Measurements from ENCODE around the gene CRYGN. TPM values are rescaled to one million over a fixed set of nuclear protein-coding genes. Genes with fewer than 3 reads are reported as not detected.
A peak's percentile ranks its signal among the peaks of the same experiment; 100 is the strongest.

Gene CRYGN
- total RNA-seq, 1 donor from 2014 or later: not detected

GRCh38 chr7:151413241-151413640 is 26.7 kb downstream of the CRYGN start:
- ATAC-seq (no peak), DNase-seq (ENCODE audit: missing footprints) (no peak)
- intact Hi-C loops (cut with DNase I): no loop called here

GRCh38 chr7:151412318-151412717 is 27.6 kb downstream of the CRYGN start:
- ATAC-seq (no peak), DNase-seq (ENCODE audit: missing footprints) (no peak)
- intact Hi-C loops (cut with DNase I): no loop called here

DNA sequence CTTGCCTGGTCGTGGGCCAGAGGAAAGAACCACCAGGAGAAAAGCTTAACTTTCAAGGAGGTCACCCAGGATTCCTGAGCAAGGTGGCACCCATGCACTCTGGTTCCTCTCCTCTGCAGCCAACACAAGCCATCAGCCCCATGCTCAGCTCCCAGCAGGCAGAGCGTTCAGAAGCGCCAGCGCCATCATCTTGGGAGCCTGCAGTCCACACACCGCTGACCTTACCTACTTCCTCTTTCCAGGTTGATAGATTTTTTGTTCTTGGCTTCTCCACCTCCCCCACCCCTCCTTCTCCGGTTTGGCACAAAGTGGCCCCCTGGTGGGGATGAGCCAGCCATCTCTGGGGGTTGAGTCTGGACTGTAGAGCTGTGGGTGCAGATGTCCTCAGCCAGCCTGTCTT is 28.4 kb downstream of the CRYGN start:
- intact Hi-C loops (cut with DNase I): no loop called here

GRCh38 chr7:151410405-151411390 is 29.2 kb downstream of the CRYGN start:
- DNase-seq (ENCODE audit: missing footprints) (no peak), ATAC-seq (peak; percentile 29)
- intact Hi-C loops (cut with DNase I): no loop called here

More for the DNA sequence above, 28.4 kb downstream of the CRYGN start:
- ATAC-seq (no peak), DNase-seq (ENCODE audit: missing footprints) (no peak)

DNA sequence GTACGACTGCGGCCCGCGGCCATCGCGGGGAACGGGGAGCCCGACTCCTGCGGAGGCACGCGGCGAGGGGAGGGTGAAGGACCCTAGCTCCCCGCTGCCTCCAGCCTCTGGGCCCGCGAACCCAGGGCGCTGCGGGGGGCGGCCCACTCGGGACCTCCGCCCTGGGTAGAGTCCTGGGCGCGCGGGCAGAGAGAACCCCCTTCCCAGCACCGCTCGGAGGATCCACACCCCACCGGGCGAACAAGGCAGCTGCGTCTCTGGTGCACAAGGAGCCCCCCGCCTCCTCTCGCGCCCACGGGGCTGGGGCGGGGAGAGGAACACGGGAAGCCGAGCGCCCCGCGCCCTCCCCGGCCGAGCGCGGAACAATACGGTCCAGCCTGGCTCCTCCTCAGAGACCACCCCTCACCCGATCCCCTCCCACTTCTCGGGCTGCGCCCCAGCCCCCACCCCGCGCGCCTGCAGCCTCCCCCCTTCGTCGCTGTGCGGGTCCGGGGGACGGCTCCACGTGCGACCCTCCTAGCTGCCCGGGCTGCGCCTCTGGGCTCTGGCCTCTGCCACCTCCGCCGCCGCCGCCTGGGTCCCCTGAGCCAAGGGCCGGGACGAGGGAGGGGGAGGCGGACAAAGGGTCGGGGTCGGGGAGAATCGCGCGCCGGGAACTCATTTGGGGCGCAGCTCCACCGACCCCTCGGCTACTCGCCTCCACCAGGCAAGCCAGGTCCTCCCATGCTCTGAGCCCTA is 30.1 kb downstream of the CRYGN start, which contains the start of gene WDR86:
Gene WDR86, minus strand, starts transcription at position 372 of the 738 bp plus-strand sequence. CDS start 449 bp downstream, outside the sequence.
- intact Hi-C loops (cut with DNase I): no loop called here
- ATAC-seq (no peak), DNase-seq (ENCODE audit: missing footprints) (no peak)

DNA sequence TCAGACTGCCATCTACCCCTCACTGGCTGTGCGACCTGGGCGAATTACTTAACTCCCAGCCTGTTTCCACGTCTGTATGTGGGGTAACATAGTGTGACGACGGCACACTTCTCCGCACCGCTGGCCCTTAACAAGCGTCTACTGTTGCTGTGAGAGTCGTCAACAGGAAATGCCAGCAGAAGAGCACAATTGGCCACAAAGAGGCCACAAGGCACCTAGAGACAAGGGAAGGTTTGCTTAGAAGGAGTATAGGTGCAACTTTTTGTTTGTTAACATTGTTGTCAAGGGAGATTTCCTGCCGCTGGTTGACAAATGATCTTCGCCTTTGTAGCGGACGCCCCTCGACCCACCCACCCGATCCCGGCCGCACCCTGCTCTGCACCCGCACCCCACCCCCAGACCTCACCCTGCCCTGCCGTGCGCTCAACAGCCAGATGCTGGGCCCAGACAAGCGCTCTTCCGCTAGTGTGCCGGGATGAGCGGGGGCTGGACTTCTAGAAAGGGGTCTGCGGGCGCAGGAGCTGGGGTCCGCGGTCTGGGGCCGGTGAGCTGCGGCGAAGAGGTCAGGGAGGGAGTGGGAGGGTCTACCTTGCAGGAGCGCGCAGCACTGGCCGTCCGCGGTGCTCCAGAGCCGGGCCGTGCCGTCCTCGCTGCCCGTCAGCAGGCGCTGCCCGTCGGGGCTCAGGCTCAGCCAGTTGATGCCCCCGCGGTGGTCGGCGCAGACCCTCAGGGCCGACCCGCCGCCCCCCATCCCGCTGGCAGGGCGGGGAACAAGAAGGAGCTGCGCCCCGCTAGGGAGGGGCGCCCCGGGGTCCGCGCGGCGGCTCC is 30.9 kb downstream of the CRYGN start:
- ATAC-seq (no peak), DNase-seq (ENCODE audit: missing footprints) (no peak)
- intact Hi-C loops (cut with DNase I): no loop called here

- DNase-seq (ENCODE audit: missing footprints): no peak
These were observed 31.5 kb downstream of the CRYGN start for GRCh38 chr7:151408498-151408838.

GRCh38 chr7:151406886-151407583 is 32.9 kb downstream of the CRYGN start:
- intact Hi-C loops (cut with DNase I): no loop called here
- ATAC-seq: no peak
- no peak for DNase-seq (ENCODE audit: missing footprints)

More at GRCh38 chr7:151408498-151408838, 31.5 kb downstream of the CRYGN start:
- ATAC-seq: no peak
- intact Hi-C loops (cut with DNase I): no loop called here

GRCh38 chr7:151406051-151406875 is 33.7 kb downstream of the CRYGN start:
- no peak for DNase-seq (ENCODE audit: missing footprints)
- intact Hi-C loops (cut with DNase I): no loop called here
- no peak for ATAC-seq

- no peak for ATAC-seq
- no peak for DNase-seq (ENCODE audit: missing footprints)
- intact Hi-C loops (cut with DNase I): no loop called here
These were observed 34.4 kb downstream of the CRYGN start for GRCh38 chr7:151405588-151405987.

- ATAC-seq (no peak), DNase-seq (ENCODE audit: missing footprints) (no peak)
- intact Hi-C loops (cut with DNase I): no loop called here
These were observed 34.9 kb downstream of the CRYGN start for GRCh38 chr7:151405056-151405455.

DNA sequence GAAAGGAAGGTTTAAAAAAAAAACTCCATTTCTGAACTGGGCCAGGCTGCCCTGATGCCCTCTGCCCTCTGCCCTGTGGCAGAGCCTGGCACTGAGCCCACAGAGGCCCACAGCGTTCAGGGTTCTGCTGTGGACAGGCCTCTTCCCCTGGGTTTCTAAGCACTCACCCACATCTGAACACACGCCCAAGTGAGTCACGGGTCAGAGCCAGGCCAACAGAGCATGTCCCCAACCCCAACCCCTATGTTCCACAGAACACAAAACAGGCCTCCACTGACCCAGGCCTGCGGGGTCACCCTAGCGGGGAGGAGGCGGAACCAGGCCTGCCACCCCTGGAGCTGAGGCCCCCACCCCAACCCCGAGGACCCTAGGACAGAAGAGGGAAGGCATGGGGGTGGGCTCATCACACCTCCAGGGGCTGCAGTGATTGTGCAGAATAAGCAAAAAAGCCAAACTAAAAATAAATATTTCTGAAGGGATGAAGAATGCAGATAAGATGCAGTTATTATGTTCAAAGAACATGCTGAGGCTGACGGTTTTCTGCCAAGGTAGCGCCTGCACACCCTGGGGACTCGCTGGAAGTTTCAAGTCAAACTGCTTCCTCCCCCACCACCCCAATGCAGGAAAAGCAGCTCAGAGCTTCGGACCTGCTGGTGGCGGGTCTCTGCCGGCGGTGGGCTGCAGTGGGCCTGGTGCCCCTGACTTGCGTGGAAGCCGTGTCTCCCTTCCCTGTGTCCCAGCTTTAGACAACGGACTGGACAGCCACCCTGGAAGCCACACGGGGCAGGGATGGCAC is 35.5 kb downstream of the CRYGN start:
- intact Hi-C loops (cut with DNase I): no loop called here
- peak; percentile 29 for ATAC-seq

GRCh38 chr7:151403764-151404163 is 36.2 kb downstream of the CRYGN start:
- DNase-seq (ENCODE audit: missing footprints) (no peak), ATAC-seq (no peak)
- intact Hi-C loops (cut with DNase I): no loop called here

More for the DNA sequence above, 35.5 kb downstream of the CRYGN start:
- no peak for DNase-seq (ENCODE audit: missing footprints)

- DNase-seq (ENCODE audit: missing footprints) (no peak), ATAC-seq (no peak)
- intact Hi-C loops (cut with DNase I): no loop called here
These were observed 37.7 kb downstream of the CRYGN start for GRCh38 chr7:151402029-151402835.

GRCh38 chr7:151400626-151401315 is 39.2 kb downstream of the CRYGN start:
- ATAC-seq (no peak), DNase-seq (ENCODE audit: missing footprints) (no peak)
- intact Hi-C loops (cut with DNase I): no loop called here
